DND-41 (cell line): ENCODE measurements around the gene TET3.

Experiments used
- ATAC-seq: fragments of 200-7000 bp; cut with Tn5 transposase; 3 replicates; pipeline ENCODE4 v1.9.1; 2021; ENCODE audit warnings: low read depth; ENCODE audit not compliant: insufficient read depth
- DNase-seq: peaks from one replicate; pipeline ENCODE4 v3.0.0-alpha.2; 2020
- H2AFZ ChIP-seq: 2 replicates; pipeline ENCODE4 v1.6.0; 2012; ENCODE audit warnings: low read depth, low read length
- H3K27ac ChIP-seq: 2 replicates; pipeline ENCODE4 v1.5.1; 2012; ENCODE audit warnings: low read length, inconsistent platforms
- H3K27me3 ChIP-seq: fragments of 200-600 bp; sonication (generic); 2 replicates; pipeline ENCODE4 v1.6.0; 2012; ENCODE audit warnings: low read length, mild to moderate bottlenecking, inconsistent platforms; ENCODE audit not compliant: insufficient read depth, poor library complexity
- H3K36me3 ChIP-seq: 2 replicates; pipeline ENCODE4 v1.5.1; 2012; ENCODE audit warnings: low read length, inconsistent platforms; ENCODE audit not compliant: insufficient read depth
- H3K4me1 ChIP-seq: 2 replicates; pipeline ENCODE4 v1.5.1; 2012; ENCODE audit warnings: mild to moderate bottlenecking, low read length; ENCODE audit not compliant: insufficient read depth
- H3K4me2 ChIP-seq: 2 replicates; pipeline ENCODE4 v1.6.0; 2012; ENCODE audit warnings: mild to moderate bottlenecking, moderate library complexity, low read length, inconsistent platforms; ENCODE audit not compliant: insufficient read depth
- H3K4me3 ChIP-seq, 2 experiments: fragments of 200-600 bp in 1 of 2; shearing (Covaris generic) in 1 of 2; 2 replicates each; pipeline ENCODE4 v1.5.1; 2012 to 2016; ENCODE audit warnings: inconsistent platforms in 2 of 2, low read length in 2 of 2, mild to moderate bottlenecking in 2 of 2, low read depth in 1 of 2, moderate library complexity in 1 of 2
- H3K79me2 ChIP-seq: 2 replicates; pipeline ENCODE4 v1.6.0; 2012; ENCODE audit warnings: low read length, inconsistent platforms; ENCODE audit not compliant: insufficient read depth
- H3K9ac ChIP-seq: 2 replicates; pipeline ENCODE4 v1.6.0; 2012; ENCODE audit warnings: low read depth, mild to moderate bottlenecking, inconsistent platforms, low read length, moderate library complexity
- H3K9me3 ChIP-seq: 2 replicates; pipeline ENCODE4 v1.5.1; 2012; ENCODE audit warnings: low read length, moderate library complexity, mild to moderate bottlenecking, inconsistent platforms; ENCODE audit not compliant: insufficient read depth, severe bottlenecking
- H4K20me1 ChIP-seq: 2 replicates; pipeline ENCODE4 v1.6.0; 2012; ENCODE audit warnings: low read length; ENCODE audit not compliant: insufficient read depth
- CTCF ChIP-seq: IDR thresholded peaks from 2 replicates; pipeline ENCODE4 v1.5.1; 2012; ENCODE audit warnings: borderline replicate concordance, low read length, moderate library complexity, mild to moderate bottlenecking; ENCODE audit not compliant: poor library complexity, severe bottlenecking; ENCODE audit errors: extremely low read depth
- EZH2 ChIP-seq: IDR thresholded peaks from 3 replicates; pipeline ENCODE4 v1.6.1; 2012; ENCODE audit warnings: borderline replicate concordance, low read depth, mild to moderate bottlenecking, moderate library complexity, low read length, inconsistent platforms; ENCODE audit not compliant: severe bottlenecking

The TET3 gene

GRCh38 chr2:74028741-74029140 lies 44.0 kb downstream of the TET3 start:
- H3K27me3 ChIP-seq, result no peaks in the 10 kb centered on the region
- no peaks in the 10 kb centered on the region for H3K9me3 ChIP-seq
- H3K4me3 ChIP-seq, result no peak overlapping the region
- no peak overlapping the region for H3K4me2 ChIP-seq
- peaks cover 8% of the 10 kb centered on the region; the same call in 1 of the 2 replicates for H3K36me3 ChIP-seq
- H3K4me1 ChIP-seq, result peaks cover 67% of the 10 kb centered on the region
- peaks cover 92% of the 10 kb centered on the region for H3K79me2 ChIP-seq
- ATAC-seq (no peak), DNase-seq (no peak)
- no peak for TF ChIP-seq EZH2
- no peak for TF ChIP-seq CTCF
- peaks cover 49% of the 10 kb centered on the region; the same call in 1 of the 2 replicates for H4K20me1 ChIP-seq
- no peak overlapping the region; the same call in 1 of the 2 replicates for H3K27ac ChIP-seq
- H3K9ac ChIP-seq, result no peak overlapping the region
- no peak overlapping the region for H2AFZ ChIP-seq

GRCh38 chr2:74029714-74030397 lies 45.1 kb downstream of the TET3 start:
- Histone ChIP-seq H3K79me2 (peaks cover 92% of the 10 kb centered on the region), H3K27ac (no peak overlapping the region; the same call in 1 of the 2 replicates), H3K9me3 (no peaks in the 10 kb centered on the region), H3K4me3 (no peak overlapping the region), H3K27me3 (no peaks in the 10 kb centered on the region), H2AFZ (no peak overlapping the region), H3K9ac (no peak overlapping the region), H3K4me2 (no peak overlapping the region), H3K4me1 (peaks cover 59% of the 10 kb centered on the region), H3K36me3 (peaks cover 4% of the 10 kb centered on the region; the same call in 1 of the 2 replicates), H4K20me1 (peaks cover 51% of the 10 kb centered on the region; the same call in 1 of the 2 replicates)
- ATAC-seq (no peak), DNase-seq (no peak)
- TF ChIP-seq EZH2 (no peak), CTCF (no peak)

GRCh38 chr2:74031221-74031620 lies 46.5 kb downstream of the TET3 start:
- H3K36me3 ChIP-seq, result peaks cover 4% of the 10 kb centered on the region; the same call in 1 of the 2 replicates
- peak overlapping the region; percentile 76; the same call in 1 of the 2 replicates for H3K27ac ChIP-seq
- H4K20me1 ChIP-seq, result peaks cover 50% of the 10 kb centered on the region; the same call in 1 of the 2 replicates
- H3K79me2 ChIP-seq, result peaks cover 90% of the 10 kb centered on the region
- H3K9me3 ChIP-seq, result no peaks in the 10 kb centered on the region
- H3K9ac ChIP-seq, result peak overlapping the region; percentile 39; the same call in 1 of the 2 replicates
- TF ChIP-seq CTCF, result no peak
- TF ChIP-seq EZH2, result no peak
- peak overlapping the region; percentile 65 for H3K4me2 ChIP-seq
- H3K4me1 ChIP-seq, result peaks cover 59% of the 10 kb centered on the region
- no peak overlapping the region for H2AFZ ChIP-seq
- no peaks in the 10 kb centered on the region for H3K27me3 ChIP-seq
- ATAC-seq (no peak), DNase-seq (no peak)
- H3K4me3 ChIP-seq, result peak overlapping the region in 1 of 2 experiments; percentile 48; a peak in 2 of 4 replicates
